GM12892 (cell line): ENCODE data around the gene PCDHA1.
"Not testable (repeated sequence)": the region's sequence is repeated elsewhere in the genome, so short reads cannot be mapped to it uniquely, and the experiment has no call there.

Experiments used
- DNase-seq: peaks from one replicate; pipeline ENCODE4 v3.0.0; 2011; ENCODE audit not compliant: insufficient read length
- FAIRE-seq: peaks from 2 replicates; lab custom pipeline; 2011; peaks lifted over from hg19 to GRCh38; lab: Jason Lieb, UNC
- POLR2A ChIP-seq: IDR thresholded peaks from 2 replicates; pipeline ENCODE4 v1.6.1; 2011; ENCODE audit warnings: low read depth, low read length, control low read depth
- POLR2AphosphoS5 ChIP-seq: IDR thresholded peaks from 2 replicates; pipeline ENCODE4 v1.6.1; 2011; ENCODE audit warnings: low read depth, low read length, control low read depth
- TAF1 ChIP-seq: IDR thresholded peaks from 2 replicates; pipeline ENCODE4 v1.6.1; 2011; ENCODE audit warnings: low read depth, mild to moderate bottlenecking, control low read depth, low read length, borderline replicate concordance

PCDHA1 gene

DNA sequence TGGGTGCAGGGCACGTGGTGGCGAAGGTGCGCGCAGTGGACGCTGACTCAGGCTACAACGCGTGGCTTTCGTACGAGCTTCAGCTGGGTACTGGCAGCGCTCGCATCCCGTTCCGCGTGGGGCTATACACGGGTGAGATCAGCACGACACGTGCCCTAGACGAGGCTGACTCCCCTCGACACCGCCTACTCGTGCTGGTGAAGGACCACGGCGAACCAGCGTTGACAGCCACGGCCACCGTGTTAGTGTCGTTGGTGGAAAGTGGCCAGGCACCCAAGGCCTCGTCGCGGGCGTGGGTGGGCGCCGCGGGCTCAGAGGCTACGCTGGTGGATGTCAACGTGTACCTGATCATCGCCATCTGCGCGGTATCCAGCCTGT, 10.8 kb downstream of the PCDHA1 start:
- no peak for FAIRE-seq
- DNase-seq, result no peak
- TF ChIP-seq TAF1, result no peak
- TF ChIP-seq POLR2A, result no peak
- TF ChIP-seq POLR2AphosphoS5, result no peak

DNA sequence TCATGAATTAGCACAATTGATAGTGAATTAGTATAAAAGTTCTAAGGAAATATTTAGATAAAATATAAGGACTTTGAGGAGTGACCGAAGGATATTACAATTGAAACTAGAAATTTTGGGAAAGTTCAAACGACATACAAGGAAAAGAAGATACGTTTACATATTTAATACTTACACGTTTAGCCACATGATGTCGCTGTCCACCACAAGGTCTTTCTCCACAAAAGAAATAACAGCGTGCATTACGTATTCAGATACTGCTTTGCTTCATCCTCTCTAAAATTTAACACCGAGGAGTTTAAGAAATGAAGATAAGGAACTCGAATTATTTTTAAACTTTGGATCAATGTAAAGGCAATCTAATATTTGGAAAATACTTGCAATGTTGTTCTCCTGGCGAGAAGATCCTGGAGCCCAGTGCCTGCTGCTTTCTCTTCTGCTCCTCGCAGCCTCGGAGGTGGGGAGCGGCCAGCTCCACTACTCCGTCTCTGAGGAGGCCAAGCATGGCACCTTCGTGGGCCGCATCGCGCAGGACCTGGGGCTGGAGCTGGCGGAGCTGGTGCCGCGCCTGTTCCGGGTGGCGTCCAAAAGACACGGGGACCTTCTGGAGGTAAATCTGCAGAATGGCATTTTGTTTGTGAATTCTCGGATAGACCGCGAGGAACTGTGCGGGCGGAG, 15.0 kb downstream of the PCDHA1 start, which contains the start of gene PCDHA3:
TSS of gene PCDHA3 (plus strand) at position 242 of the 678 bp plus-strand sequence.
- DNase-seq (no peak), FAIRE-seq (no peak)
- TF ChIP-seq TAF1 (no peak), POLR2AphosphoS5 (no peak), POLR2A (no peak)

DNA sequence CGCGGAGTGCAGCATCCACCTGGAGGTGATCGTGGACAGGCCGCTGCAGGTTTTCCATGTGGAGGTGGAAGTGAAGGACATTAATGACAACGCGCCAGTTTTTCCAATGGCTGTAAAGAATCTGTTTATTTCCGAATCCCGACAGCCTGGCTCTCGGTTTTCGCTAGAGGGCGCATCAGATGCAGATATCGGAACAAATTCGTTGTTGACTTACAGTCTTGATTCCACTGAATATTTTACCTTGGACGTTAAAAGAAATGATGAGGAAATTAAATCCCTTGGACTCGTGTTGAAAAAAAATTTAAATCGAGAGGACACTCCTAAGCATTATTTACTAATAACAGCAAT, 15.5 kb downstream of the PCDHA1 start:
- DNase-seq (no peak), FAIRE-seq (peak; percentile 5)
- TF ChIP-seq POLR2A (no peak), POLR2AphosphoS5 (no peak), TAF1 (no peak)

DNA sequence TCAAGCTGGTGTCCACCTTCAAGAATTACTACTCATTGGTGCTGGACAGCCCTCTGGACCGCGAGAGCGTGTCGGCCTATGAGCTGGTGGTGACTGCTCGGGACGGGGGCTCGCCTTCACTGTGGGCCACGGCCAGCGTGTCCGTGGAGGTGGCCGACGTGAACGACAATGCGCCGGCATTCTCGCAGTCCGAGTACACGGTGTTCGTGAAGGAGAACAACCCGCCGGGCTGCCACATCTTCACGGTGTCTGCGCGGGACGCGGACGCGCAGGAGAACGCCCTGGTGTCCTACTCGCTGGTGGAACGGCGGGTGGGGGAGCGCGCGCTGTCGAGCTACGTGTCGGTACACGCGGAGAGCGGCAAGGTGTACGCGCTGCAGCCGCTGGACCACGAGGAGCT, 16.4 kb downstream of the PCDHA1 start:
- not testable (repeated sequence) for FAIRE-seq, DNase-seq

DNA sequence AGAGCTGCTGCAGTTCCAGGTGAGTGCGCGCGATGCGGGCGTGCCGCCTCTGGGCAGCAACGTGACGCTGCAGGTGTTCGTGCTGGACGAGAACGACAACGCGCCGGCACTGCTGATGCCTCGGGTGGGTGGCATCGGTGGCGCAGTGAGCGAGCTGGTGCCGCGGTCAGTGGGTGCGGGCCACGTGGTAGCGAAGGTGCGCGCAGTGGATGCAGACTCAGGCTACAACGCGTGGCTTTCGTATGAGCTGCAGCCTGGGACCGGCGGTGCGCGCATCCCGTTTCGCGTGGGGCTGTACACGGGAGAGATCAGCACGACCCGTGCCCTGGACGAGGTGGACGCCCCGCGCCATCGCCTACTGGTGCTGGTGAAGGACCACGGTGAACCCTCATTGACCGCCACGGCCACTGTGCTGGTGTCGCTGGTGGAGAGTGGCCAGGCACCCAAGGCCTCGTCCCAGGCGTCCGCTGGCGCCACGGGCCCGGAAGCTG, 16.9 kb downstream of the PCDHA1 start:
- TF ChIP-seq POLR2A, result no peak
- FAIRE-seq (no peak), DNase-seq (no peak)

DNA sequence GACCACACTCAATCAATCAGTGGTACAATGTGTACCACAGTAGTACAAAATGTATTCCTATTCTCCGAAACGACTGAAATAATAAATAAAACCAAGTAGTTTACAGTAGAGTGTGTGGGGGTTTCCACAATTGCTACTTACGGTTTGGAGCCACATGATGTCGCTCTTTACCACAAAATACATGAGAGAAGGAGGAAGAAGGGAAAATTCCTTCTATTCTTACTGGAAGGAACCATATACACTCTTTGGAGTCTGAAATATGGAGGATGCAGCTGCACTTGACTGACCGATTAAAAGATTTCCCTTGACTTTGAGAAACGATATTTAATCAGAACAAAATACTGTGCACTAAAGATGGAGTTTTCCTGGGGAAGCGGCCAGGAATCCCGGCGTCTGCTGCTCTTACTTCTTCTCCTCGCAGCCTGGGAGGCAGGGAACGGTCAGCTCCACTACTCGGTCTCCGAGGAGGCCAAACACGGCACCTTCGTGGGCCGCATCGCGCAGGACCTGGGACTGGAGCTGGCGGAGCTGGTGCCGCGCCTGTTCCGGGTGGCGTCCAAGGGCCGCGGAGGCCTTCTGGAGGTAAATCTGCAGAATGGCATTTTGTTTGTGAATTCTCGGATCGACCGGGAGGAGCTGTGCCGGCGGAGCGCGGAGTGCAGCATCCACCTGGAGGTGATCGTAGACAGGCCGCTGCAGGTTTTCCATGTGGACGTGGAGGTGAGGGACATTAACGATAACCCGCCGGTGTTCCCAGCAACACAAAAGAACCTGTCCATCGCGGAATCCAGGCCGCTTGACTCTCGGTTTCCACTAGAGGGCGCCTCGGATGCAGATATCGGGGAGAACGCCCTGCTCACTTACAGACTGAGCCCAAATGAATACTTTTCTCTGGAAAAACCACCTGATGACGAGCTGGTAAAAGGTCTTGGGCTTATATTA, 21.2 kb downstream of the PCDHA1 start, which contains the start of gene PCDHA4:
TSS of gene PCDHA4 (plus strand) at position 235 of the 942 bp plus-strand sequence.
- DNase-seq (no peak), FAIRE-seq (no peak)
- TF ChIP-seq POLR2AphosphoS5, result no peak
- no peak for TF ChIP-seq TAF1
- TF ChIP-seq POLR2A, result no peak

DNA sequence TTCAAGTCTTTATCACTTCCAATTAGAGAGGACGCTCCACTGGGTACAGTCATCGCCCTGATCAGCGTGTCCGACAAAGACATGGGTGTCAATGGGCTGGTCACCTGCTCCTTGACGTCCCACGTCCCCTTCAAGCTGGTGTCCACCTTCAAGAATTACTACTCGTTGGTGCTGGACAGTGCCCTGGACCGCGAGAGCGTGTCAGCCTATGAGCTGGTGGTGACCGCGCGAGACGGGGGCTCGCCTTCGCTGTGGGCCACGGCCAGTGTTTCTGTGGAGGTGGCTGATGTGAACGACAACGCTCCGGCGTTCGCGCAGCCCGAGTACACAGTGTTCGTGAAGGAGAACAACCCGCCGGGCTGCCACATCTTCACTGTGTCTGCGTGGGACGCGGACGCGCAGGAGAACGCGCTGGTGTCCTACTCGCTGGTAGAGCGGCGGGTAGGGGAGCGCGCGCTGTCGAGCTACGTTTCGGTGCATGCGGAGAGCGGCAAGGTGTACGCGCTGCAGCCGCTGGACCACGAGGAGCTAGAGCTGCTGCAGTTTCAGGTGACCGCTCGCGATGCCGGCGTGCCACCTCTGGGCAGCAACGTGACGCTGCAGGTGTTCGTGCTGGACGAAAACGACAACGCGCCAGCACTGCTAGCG, 22.4 kb downstream of the PCDHA1 start:
- not testable (repeated sequence) for FAIRE-seq, DNase-seq

DNA sequence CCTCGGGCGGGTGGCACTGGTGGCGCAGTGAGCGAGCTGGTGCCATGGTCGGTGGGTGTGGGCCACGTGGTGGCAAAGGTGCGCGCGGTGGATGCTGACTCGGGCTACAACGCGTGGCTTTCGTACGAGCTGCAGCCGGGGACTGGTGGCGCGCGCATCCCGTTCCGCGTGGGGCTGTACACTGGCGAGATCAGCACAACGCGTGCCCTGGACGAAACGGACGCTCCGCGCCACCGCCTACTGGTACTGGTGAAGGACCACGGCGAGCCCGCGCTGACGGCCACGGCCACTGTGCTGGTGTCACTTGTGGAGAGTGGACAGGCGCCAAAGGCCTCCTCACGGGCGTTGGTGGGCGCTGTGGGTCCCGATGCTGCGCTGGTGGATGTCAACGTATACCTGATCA, 22.9 kb downstream of the PCDHA1 start:
- DNase-seq (no peak), FAIRE-seq (no peak)
- TF ChIP-seq POLR2A (no peak), POLR2AphosphoS5 (no peak), TAF1 (no peak)

DNA sequence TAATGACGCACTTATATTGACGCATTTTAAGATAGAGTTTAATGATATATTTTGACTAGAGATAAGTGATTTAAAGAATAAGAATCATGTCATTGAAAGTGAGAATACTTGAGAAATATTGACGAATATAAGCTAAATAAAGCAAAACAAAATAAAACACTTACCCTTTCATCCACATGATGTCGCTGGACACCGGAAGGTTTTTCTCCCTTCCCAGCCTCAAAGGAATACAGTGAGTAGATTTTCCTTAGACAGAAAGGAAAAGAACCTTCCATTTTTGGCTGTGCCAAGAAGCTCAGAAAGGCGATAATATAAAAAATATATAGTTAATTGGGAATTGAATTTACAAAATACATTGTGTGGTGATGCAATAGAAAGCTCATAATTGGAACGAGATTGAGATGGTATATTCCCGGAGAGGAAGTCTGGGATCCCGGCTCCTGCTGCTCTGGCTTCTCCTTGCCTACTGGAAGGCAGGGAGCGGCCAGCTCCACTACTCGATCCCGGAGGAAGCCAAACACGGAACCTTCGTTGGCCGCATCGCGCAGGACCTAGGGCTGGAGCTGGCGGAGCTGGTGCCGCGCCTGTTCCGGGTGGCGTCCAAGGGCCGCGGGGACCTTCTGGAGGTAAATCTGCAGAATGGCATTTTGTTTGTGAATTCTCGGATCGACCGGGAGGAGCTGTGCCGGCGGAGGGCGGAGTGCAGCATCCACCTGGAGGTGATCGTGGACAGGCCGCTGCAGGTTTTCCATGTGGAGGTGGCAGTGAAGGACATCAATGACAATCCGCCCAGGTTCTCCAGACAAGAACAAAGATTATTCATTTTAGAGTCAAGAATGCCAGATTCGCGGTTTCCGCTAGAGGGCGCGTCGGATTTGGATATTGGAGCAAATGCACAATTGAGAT, 35.7 kb downstream of the PCDHA1 start, which contains the start of gene PCDHA5:
TSS of gene PCDHA5 (plus strand) at position 239 of the 906 bp plus-strand sequence.
- TF ChIP-seq POLR2A, result no peak
- TF ChIP-seq POLR2AphosphoS5, result no peak
- TF ChIP-seq TAF1, result no peak
- FAIRE-seq (no peak), DNase-seq (no peak)

DNA sequence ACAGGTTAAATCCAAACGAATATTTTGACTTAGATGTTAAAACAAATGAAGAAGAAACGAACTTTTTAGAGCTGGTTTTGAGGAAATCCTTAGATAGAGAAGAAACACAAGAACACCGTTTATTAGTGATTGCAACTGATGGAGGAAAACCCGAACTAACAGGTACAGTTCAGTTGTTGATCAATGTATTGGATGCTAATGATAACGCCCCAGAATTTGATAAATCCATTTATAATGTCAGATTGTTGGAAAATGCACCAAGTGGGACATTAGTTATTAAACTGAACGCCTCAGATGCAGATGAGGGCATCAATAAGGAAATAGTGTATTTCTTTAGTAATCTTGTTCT, 36.3 kb downstream of the PCDHA1 start:
- FAIRE-seq (no peak), DNase-seq (no peak)
- TF ChIP-seq TAF1 (no peak), POLR2A (no peak), POLR2AphosphoS5 (no peak)

DNA sequence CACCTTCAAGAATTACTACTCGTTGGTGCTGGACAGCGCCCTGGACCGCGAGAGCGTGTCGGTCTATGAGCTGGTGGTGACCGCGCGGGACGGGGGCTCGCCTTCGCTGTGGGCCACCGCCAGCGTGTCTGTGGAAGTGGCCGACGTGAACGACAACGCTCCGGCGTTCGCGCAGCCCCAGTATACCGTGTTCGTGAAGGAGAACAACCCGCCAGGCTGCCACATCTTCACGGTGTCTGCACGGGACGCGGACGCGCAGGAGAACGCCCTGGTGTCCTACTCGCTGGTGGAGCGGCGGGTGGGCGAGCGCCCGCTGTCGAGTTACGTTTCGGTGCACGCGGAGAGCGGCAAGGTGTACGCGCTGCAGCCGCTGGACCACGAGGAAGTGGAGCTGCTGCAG, 37.0 kb downstream of the PCDHA1 start:
- DNase-seq, FAIRE-seq: not testable (repeated sequence)

DNA sequence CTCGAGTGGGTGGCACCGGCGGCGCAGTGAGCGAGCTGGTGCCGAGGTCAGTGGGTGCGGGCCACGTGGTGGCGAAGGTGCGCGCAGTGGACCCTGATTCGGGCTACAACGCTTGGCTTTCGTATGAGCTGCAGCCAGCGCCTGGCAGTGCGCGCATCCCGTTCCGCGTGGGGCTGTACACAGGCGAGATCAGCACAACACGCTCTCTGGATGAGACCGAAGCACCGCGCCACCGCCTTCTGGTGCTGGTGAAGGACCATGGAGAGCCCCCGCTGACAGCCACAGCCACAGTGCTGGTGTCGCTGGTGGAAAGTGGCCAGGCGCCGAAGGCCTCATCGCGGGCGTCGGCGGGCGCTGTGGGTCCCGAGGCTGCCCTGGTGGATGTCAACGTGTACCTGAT, 37.5 kb downstream of the PCDHA1 start:
- TF ChIP-seq TAF1 (no peak), POLR2AphosphoS5 (no peak), POLR2A (no peak)
- DNase-seq (no peak), FAIRE-seq (no peak)
